Activated T-helper 2 cell treated with anti-CD3 and anti-CD28 coated beads, Interferon-gamma antibody, Interleukin-2, Interleukin-4, amounts not matched to agents 10 μg/mL and 5 μg/mL and 100 μg/mL, durations not matched to agents 14 hours and 24 hours and 36 hours (primary cell): ENCODE results near the gene TMPRSS13. TPM values are rescaled to one million over a fixed set of nuclear protein-coding genes. Genes with fewer than 3 reads are reported as not detected.

Experiments used
- DNase-seq: peaks from one replicate; pipeline ENCODE4 v3.0.0; 2021; ENCODE audit warnings: low spot score
- H3K27ac Mint-ChIP-seq: one replicate; pipeline ENCODE4 v1.8.0; 2021; ENCODE audit warnings: mixed read lengths
- H3K27me3 Mint-ChIP-seq: one replicate; pipeline ENCODE4 v1.8.0; 2021; ENCODE audit warnings: low read depth, mixed read lengths
- H3K36me3 Mint-ChIP-seq: one replicate; pipeline ENCODE4 v1.8.0; 2021; ENCODE audit warnings: low read depth, mixed read lengths
- H3K4me1 Mint-ChIP-seq: one replicate; pipeline ENCODE4 v1.8.0; 2021; ENCODE audit warnings: low read depth, mixed read lengths
- H3K4me3 Mint-ChIP-seq: one replicate; pipeline ENCODE4 v1.8.0; 2021; ENCODE audit warnings: low read depth, mild to moderate bottlenecking, moderate library complexity, mixed read lengths
- H3K9me3 Mint-ChIP-seq: one replicate; pipeline ENCODE4 v1.8.0; 2021; ENCODE audit warnings: mixed read lengths
- intact Hi-C: fragments of 100-400 bp; cut with micrococcal nuclease; formaldehyde crosslinking; loops from one replicate; pipeline ENCODE4 v1.15.1; 2023
- total RNA-seq: library from RNA; stranded (reverse); gene quantifications from 2 replicates; pipeline ENCODE4 v1.2.3, GENCODE V29; 2022

Gene TMPRSS13
- total RNA-seq, 1 donor from 2014 or later, result 5.3 TPM

DNA sequence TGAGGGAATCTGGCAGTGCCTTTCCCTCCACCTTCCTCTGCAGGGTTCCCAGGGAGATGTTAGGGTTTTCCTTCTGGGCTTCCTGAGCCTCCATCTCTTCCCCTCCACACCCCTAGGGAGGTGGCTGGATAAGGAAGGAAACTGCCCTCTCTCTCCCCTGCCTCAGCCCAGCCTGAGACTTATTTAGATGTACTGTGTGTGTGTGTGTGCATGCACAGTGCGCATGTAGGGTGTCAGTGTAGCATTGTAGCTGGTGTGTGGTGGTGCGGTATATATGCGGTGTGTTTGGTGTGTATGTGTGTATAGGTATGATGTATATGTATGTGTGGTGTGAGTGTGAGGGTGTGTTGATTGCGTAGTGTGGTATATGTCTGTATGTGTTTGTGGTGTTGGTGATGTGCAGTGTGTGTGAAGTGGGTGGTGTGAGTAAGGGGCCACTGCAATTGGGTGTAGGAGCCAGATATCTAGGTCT is 54.3 kb downstream of the TMPRSS13 start:
- Mint-ChIP-seq H3K9me3 (no peaks in the 10 kb centered on the region), H3K4me1 (peaks cover 13% of the 10 kb centered on the region), H3K27ac (no peak overlapping the region), H3K27me3 (peaks cover 58% of the 10 kb centered on the region), H3K36me3 (no peaks in the 10 kb centered on the region), H3K4me3 (no peak overlapping the region)
- no peak for DNase-seq
- intact Hi-C loops, result no loop called here

DNA sequence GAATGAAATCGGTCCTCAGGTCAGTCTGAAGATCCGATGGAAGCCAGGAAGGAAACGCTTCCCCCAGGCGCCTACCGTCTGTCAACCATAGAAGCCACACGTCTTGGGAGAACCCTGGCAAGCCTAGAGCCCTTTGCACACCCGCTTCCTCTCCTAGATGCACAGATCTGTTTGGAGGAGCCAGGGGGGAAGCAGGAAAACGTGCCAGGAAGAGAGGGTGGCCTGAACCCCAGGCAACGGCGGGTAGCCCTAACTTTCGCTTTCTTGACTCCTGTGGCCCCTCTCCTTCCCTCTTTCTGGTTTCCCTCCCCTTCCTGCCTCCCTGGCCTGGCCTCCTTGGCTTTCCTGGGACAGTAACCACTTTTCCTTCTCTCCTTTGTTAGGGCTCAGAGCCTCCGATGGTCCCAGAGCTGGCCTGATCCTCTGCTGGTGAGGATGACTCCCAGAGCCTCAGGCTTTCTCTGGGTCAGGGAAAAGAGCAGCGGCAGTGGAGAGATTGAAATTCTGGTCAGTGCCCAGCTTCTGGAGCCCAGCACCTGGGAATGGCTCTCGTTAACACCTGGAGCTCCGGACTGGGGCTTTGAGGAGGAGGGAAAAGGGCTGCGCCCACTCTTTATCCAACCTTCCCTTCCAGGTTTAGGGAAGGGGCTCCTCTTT is 54.8 kb downstream of the TMPRSS13 start:
- Mint-ChIP-seq H3K9me3 (no peaks in the 10 kb centered on the region), H3K36me3 (no peaks in the 10 kb centered on the region), H3K27ac (no peak overlapping the region), H3K27me3 (peaks cover 55% of the 10 kb centered on the region), H3K4me3 (no peak overlapping the region), H3K4me1 (peaks cover 15% of the 10 kb centered on the region)
- intact Hi-C loops, result no loop called here
- no peak for DNase-seq

DNA sequence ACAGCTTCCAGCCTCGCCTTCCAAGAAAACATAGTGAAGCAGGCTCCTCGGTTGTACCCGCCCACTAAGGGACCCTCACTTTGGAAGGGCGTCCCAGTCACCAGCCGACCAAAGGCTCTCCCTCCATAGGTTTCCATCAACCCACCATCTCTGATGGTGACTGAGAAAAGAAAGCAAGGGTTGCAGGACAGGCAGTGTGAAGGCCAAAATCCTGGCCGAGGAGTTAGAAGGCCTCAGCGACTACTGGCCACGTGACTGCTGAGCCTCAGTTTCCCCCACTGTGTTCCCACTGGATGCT is 55.4 kb downstream of the TMPRSS13 start:
- Mint-ChIP-seq H3K27ac (no peak overlapping the region), H3K27me3 (peaks cover 51% of the 10 kb centered on the region), H3K4me3 (no peak overlapping the region), H3K36me3 (no peaks in the 10 kb centered on the region), H3K9me3 (no peaks in the 10 kb centered on the region), H3K4me1 (peaks cover 15% of the 10 kb centered on the region)
- intact Hi-C loops, result no loop called here
- no peak for DNase-seq

DNA sequence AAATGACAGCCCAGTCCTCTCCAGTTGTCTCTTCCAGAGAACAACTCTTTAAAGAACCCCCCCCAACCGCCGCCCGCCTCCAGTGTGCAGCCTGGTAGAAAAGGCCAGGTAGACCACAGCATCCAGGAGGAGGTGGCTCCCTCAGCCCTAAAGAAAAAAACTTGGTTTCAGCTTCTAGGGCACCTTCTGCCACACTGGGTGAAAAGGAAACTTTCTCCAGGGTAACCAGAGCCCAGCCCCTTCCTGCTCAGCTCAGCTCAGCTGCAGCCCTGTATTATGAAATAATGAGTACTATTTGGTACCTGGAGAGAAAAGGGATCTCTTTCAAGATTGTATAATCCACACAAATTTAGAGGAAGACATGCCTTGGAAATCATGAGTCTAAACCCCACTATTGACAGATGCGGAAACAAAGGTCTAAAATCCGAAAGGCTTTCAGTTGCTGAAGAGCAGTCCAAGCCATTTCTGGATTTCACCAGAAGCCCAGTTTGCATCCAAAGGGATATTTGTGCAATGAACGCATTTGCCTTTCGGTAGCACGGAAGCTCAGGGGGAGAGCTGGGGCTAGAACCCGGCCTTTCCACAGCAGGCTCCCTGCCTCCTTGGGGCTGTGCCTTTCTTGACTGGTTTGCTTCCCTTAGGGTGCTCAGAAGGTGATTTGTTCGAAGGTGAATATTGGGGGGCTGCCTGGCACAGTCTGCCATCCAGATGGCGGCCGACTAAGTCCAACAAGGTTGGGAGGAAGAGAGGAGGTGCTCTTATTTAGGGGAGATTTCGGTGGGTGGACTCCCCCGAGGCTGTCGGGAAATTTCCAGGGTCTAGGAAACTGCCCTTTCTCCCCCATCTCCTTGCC is 56.0 kb downstream of the TMPRSS13 start:
- no peak for DNase-seq
- Mint-ChIP-seq H3K36me3 (no peaks in the 10 kb centered on the region), H3K27me3 (peaks cover 46% of the 10 kb centered on the region), H3K9me3 (no peaks in the 10 kb centered on the region), H3K4me1 (peaks cover 15% of the 10 kb centered on the region), H3K27ac (no peak overlapping the region), H3K4me3 (no peak overlapping the region)
- intact Hi-C loops, result no loop called here

DNA sequence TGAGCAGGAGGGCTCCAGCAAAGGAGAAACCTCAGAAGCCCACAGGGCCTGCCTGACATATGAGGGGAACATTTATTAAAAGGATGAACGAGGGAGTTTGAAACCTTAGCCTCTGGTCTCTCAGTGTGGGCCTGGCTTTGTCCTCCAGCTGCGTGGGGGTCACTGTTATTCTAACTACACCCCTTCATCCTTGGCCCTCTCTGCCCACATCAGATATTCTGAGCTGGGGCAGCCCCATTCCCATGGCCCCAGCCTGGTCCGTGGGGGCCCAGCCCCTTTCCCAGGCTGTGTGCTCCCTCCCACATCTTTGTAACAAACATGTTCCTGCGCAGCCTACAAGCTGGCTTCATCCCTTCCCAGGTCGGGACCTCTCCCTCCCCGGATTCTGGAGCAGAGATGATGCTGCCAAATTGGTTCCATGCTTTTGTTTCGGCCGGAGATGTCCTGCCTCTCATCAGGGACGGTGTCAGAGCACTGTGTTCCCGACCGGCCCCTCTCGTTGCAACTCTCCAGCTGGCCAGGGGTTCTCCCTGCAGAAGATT is 56.7 kb downstream of the TMPRSS13 start:
- H3K4me3 Mint-ChIP-seq, result no peak overlapping the region
- intact Hi-C loops, result no loop called here
- H3K36me3 Mint-ChIP-seq, result no peaks in the 10 kb centered on the region
- no peak for DNase-seq
- H3K27me3 Mint-ChIP-seq, result peaks cover 40% of the 10 kb centered on the region
- peaks cover 15% of the 10 kb centered on the region for H3K4me1 Mint-ChIP-seq
- H3K9me3 Mint-ChIP-seq, result no peaks in the 10 kb centered on the region
- no peak overlapping the region for H3K27ac Mint-ChIP-seq

DNA sequence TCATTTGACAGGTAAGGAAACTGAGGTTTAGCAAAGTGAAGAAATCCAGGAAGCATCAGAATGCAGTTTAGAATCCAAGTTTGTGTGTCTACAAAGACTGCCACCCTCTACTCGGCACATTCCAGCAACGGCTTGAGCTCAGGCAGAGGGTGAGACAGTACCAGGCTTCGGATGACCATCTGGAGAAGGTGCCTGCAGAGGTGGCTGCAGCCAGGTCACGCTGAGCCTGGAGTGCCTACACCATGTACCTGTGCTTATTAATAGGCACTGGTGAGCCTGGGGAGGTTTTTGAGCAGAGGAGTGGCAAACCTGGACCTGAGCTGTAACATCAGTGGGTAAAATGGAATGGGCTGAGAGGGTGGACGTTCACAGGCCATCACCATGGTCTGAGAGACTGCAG is 57.4 kb downstream of the TMPRSS13 start:
- H3K27me3 Mint-ChIP-seq, result peaks cover 37% of the 10 kb centered on the region

DNA sequence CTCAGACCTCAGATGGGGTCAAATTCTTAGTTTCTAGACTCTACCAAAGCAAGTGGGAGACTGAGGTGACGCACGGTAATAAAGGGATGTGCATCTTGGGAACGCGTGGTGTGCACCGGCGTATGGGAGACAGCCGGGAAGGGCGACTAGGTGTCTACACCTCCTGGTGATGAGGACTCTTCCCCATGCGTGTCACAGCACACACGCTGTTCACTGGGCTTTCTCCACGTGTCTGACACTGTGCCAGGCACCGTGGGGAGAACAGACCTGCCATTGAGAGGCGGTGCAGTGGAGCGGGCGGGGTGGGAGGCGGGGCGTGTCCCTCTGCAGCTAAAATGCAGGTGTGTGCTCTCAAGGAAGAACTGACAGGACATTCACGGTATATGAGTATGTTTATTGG is 58.0 kb downstream of the TMPRSS13 start:
- no peak overlapping the region for H3K27ac Mint-ChIP-seq
- no peaks in the 10 kb centered on the region for H3K9me3 Mint-ChIP-seq
- peaks cover 10% of the 10 kb centered on the region for H3K4me1 Mint-ChIP-seq
- no peak for DNase-seq
- H3K4me3 Mint-ChIP-seq, result no peak overlapping the region
- intact Hi-C loops, result no loop called here
- peaks cover 35% of the 10 kb centered on the region for H3K27me3 Mint-ChIP-seq
- no peaks in the 10 kb centered on the region for H3K36me3 Mint-ChIP-seq

More for the DNA sequence above, 57.4 kb downstream of the TMPRSS13 start:
- Mint-ChIP-seq H3K4me3 (no peak overlapping the region), H3K27ac (no peak overlapping the region), H3K4me1 (peaks cover 13% of the 10 kb centered on the region), H3K36me3 (no peaks in the 10 kb centered on the region), H3K9me3 (no peaks in the 10 kb centered on the region)
- no peak for DNase-seq
- intact Hi-C loops, result no loop called here

DNA sequence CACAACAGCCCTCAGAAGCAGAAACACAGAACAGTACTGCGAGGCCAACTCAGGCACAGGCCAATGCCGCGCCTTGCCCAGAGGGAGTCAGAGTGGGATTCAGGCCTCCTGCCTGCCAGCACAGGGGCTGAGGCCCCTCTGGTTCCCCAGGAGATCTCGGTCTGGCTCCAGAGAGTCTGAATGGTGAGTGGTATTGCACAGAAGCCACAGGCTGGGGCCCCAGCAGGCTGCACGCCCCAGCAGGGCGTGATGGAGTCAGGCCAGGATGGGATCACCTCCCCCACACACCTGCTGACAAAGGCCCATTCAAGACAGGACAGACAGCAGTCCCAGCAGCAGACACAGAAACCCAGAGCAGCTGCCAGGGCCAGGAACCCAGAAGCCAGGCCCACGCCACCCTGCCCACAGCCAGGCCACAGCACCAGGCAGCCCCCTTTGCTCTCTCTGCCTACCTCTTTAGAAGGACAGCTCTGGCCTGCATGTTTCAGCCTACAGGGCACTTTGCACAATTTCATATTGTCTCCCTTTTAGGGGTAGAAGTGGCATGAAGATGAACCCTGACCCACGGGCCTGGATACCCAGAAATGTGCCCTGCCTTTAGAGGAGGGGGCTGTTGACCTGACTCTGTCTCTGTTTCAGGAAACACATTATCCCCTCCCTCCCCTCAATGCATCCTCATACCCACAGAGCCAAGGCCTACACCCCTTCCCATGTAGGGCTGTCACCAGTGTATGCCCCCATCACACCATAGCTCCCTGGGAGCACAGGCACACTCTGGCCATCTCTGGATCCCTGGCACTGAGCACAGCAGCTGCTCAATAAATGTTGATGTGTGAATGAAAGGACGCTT is 58.9 kb downstream of the TMPRSS13 start:
- Mint-ChIP-seq H3K27ac (no peak overlapping the region), H3K4me1 (peaks cover 7% of the 10 kb centered on the region), H3K36me3 (no peaks in the 10 kb centered on the region), H3K9me3 (no peaks in the 10 kb centered on the region), H3K27me3 (peaks cover 27% of the 10 kb centered on the region), H3K4me3 (no peak overlapping the region)
- no peak for DNase-seq
- intact Hi-C loops, result no loop called here

DNA sequence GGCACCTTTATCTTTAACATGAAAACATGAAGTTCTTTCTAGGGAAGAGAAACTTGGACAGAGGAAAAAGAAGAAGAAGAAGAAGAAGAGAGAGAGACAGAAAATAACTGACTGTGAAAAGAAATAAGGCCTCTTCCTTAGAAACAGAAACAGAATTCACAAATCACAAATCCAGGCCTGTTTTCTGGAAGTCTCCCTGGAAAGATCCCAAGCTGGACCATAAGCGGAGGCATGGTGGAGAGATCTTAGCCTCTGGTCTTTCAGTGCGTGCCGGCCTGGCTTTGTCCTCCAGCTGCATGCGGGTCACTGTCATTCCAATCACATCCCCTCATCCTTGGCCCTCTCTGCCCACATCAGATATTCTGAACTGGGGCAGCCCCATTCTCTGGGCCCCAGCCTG is 59.6 kb downstream of the TMPRSS13 start:
- Mint-ChIP-seq H3K36me3 (no peaks in the 10 kb centered on the region), H3K9me3 (no peaks in the 10 kb centered on the region), H3K4me1 (peaks cover 3% of the 10 kb centered on the region), H3K4me3 (no peak overlapping the region), H3K27me3 (peaks cover 22% of the 10 kb centered on the region), H3K27ac (no peak overlapping the region)
- intact Hi-C loops, result no loop called here
- no peak for DNase-seq

DNA sequence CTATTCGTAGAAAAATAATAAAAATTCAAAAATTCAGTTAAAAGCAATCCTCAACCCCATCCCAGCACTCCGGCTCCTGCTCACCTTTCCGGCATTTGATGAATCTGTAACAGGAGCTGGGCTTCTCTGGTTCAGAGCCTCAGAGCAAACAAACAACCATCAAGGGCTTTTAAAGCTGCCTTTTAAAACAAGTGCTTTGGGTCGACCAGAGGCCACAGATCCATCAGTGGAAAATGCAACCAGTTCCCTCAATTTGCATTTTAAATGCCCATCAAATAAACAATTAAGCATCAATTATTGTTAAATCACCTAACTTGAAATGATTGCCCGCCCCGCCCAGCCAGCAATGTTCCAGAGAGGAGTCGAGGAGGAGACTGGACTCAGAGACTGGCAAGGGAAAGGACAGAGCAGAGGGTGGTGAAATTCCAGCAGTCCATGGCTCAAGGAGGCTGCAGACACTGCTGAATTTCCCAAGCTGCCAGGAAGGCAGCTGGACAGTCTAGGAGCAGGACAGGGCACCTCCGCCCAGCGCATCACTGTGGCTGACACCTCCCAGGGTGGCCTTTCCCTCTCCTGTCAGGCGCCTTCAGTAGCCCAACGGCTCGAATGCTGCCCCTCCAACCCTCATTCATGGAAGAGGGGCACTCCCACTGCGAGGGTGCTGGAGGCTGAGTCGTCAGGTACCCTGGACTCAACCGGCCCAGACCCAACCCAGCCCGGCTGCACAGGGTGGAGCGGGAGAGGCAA is 60.2 kb downstream of the TMPRSS13 start:
- Mint-ChIP-seq H3K4me1 (peaks cover 3% of the 10 kb centered on the region), H3K9me3 (no peaks in the 10 kb centered on the region), H3K27ac (no peak overlapping the region), H3K36me3 (no peaks in the 10 kb centered on the region), H3K4me3 (no peak overlapping the region), H3K27me3 (peaks cover 23% of the 10 kb centered on the region)
- intact Hi-C loops, result no loop called here
- DNase-seq, result no peak

DNA sequence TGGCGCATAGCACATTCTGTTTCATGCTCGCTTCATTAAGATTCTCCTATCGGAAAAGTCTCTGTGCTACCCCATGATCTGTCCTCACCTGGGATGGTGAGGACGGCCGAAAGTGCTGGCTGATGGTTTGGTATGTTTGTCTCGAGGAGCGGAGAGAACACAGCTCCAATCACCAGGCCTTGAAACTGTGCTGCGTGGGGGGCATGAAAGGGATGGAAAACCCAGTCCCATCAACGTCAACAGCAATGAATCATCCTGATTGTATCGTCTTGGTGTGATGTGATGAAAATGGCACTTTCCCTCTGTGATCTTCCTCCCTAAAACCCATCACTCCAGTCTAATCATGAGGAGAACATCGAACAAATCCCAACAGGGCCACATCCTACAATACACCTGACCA is 61.1 kb downstream of the TMPRSS13 start:
- Mint-ChIP-seq H3K27ac (no peak overlapping the region), H3K4me1 (peaks cover 2% of the 10 kb centered on the region), H3K9me3 (no peaks in the 10 kb centered on the region), H3K27me3 (peaks cover 20% of the 10 kb centered on the region), H3K36me3 (no peaks in the 10 kb centered on the region), H3K4me3 (no peak overlapping the region)
- no peak for DNase-seq
- intact Hi-C loops, result no loop called here

DNA sequence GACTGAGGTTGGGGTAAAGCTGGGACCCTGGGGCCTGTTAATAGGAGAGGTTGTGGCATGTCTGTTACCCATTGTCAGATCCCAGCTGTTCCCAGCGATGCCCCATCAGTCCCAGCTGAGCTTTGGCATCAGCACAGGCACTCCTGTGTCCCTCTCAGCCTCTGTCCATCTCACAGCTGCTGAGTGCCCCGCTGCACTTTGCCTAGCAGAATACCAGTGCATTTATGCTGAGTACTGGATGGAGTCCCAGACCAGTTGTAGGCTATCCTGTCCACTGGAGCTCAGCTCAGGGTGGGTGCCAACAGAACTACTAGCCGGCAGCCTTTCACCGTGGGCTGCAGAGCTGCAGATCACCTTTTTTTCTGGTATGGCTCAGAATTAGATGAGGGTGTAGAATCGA is 62.7 kb downstream of the TMPRSS13 start:
- no peaks in the 10 kb centered on the region for H3K36me3 Mint-ChIP-seq
- H3K4me3 Mint-ChIP-seq, result no peak overlapping the region
- intact Hi-C loops, result no loop called here
- H3K4me1 Mint-ChIP-seq, result peaks cover 4% of the 10 kb centered on the region
- no peak for DNase-seq
- H3K27me3 Mint-ChIP-seq, result peaks cover 14% of the 10 kb centered on the region
- H3K9me3 Mint-ChIP-seq, result no peaks in the 10 kb centered on the region
- H3K27ac Mint-ChIP-seq, result no peak overlapping the region
